MCF 10A (cell line): ENCODE results near the gene FLAD1. TPM values are rescaled to one million over a fixed set of nuclear protein-coding genes. Genes with fewer than 3 reads are reported as not detected.

Source experiments
- BruUV-seq: library from RNA; stranded (reverse); fragments of 400-500 nt; replicated peaks from 2 replicates; lab custom pipeline; 2021; lab: Mats Ljungman, UMichigan
- CTCF ChIA-PET: fragments of 300-600 bp; sonication (Branson Sonifier 250); formaldehyde crosslinking; extraction: SDS; loops from one replicate; lab custom pipeline; 2021; ENCODE audit warnings: antibody characterized with exemption, inconsistent platforms; lab: Yijun Ruan, JAX
- POLR2A ChIA-PET: fragments of 300-600, 350-650 bp; sonication (Branson Sonifier 250); formaldehyde crosslinking; extraction: SDS; loops from one replicate; lab custom pipeline; 2020; ENCODE audit warnings: antibody characterized with exemption, inconsistent platforms; lab: Yijun Ruan, JAX
- DNase-seq: peaks from one replicate; pipeline ENCODE4 v3.0.0-alpha.2; 2018; ENCODE audit not compliant: unreplicated experiment
- H3K27ac Mint-ChIP-seq: one replicate; pipeline ENCODE4 v1.8.0; 2022; ENCODE audit warnings: mild to moderate bottlenecking, low read depth, mixed read lengths; ENCODE audit not compliant: unreplicated experiment
- H3K27me3 Mint-ChIP-seq: one replicate; pipeline ENCODE4 v1.8.0; 2022; ENCODE audit warnings: mixed read lengths; ENCODE audit not compliant: insufficient read depth, unreplicated experiment
- H3K36me3 Mint-ChIP-seq: one replicate; pipeline ENCODE4 v1.8.0; 2022; ENCODE audit warnings: mild to moderate bottlenecking, moderate library complexity, mixed read lengths; ENCODE audit not compliant: insufficient read depth, unreplicated experiment
- H3K4me1 Mint-ChIP-seq: one replicate; pipeline ENCODE4 v1.8.0; 2022; ENCODE audit warnings: mixed read lengths; ENCODE audit not compliant: insufficient read depth, unreplicated experiment
- H3K4me3 Mint-ChIP-seq: one replicate; pipeline ENCODE4 v1.8.0; 2022; ENCODE audit warnings: mild to moderate bottlenecking, moderate library complexity, mixed read lengths; ENCODE audit not compliant: unreplicated experiment
- H3K9me3 Mint-ChIP-seq: one replicate; pipeline ENCODE4 v1.8.0; 2022; ENCODE audit warnings: mixed read lengths; ENCODE audit not compliant: unreplicated experiment
- intact Hi-C: fragments of 100-400 bp; cut with micrococcal nuclease; formaldehyde crosslinking; loops from 2 replicates; pipeline ENCODE4 v1.14.1; 2022
- total RNA-seq: library from RNA; stranded (reverse); gene quantifications from 2 replicates; pipeline ENCODE4 v1.2.3, GENCODE V29; 2022
- TF ChIP-seq, protein P1 (sequence below): fragments of 200-600 bp; IDR thresholded peaks from one replicate; pipeline ENCODE4 v1.8.0; 2022; ENCODE audit warnings: antibody characterized with exemption, mild to moderate bottlenecking; ENCODE audit not compliant: unreplicated experiment

The FLAD1 gene
- total RNA-seq, 1 experiment from 2014 or later, result 91.1 TPM

DNA sequence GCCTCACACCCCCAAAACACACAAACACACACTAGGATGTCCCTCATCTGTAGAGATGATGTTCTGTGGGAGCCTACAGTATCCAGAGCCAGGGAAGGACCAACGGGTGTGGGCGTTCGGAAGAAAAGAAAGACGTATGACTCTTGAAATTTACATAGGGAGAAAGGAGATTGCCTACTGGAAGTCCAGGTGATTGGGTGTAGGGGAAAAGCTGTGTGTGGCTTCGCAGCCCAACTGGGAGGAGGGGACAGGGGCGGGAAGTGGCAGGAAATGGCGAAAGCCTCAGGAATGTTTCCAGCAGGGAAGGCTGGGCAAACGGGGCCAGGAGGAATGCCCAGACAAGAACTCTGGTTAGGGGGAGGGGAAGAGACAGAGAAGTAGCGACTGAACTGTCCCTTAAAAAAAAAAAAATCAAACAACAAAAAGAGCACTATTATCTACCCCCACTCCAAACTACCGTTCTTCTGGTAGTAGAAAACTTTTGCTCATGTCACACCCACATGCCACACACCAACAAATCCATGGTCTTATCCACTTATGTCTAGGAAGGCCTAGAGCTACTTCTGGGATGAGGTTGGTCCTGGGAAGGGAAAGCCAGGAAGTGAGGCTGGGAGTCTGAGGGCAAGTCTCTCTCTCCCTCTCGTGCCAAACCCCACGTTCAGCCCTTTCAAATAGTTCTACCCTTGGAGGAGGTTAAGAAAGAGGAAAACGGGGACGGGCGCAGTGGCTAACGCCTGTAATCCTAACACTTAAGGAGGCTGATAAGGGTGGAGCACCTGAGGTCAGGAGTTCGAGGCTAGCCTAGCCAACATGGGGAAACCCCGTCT lies 10.4 kb upstream of the FLAD1 start:
- TSS peak; percentile 56 for BruUV-seq
- TF ChIP-seq, protein P1, sequence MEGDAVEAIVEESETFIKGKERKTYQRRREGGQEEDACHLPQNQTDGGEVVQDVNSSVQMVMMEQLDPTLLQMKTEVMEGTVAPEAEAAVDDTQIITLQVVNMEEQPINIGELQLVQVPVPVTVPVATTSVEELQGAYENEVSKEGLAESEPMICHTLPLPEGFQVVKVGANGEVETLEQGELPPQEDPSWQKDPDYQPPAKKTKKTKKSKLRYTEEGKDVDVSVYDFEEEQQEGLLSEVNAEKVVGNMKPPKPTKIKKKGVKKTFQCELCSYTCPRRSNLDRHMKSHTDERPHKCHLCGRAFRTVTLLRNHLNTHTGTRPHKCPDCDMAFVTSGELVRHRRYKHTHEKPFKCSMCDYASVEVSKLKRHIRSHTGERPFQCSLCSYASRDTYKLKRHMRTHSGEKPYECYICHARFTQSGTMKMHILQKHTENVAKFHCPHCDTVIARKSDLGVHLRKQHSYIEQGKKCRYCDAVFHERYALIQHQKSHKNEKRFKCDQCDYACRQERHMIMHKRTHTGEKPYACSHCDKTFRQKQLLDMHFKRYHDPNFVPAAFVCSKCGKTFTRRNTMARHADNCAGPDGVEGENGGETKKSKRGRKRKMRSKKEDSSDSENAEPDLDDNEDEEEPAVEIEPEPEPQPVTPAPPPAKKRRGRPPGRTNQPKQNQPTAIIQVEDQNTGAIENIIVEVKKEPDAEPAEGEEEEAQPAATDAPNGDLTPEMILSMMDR, result no peak
- H3K36me3 Mint-ChIP-seq, result peaks cover 38% of the 10 kb centered on the region

DNA sequence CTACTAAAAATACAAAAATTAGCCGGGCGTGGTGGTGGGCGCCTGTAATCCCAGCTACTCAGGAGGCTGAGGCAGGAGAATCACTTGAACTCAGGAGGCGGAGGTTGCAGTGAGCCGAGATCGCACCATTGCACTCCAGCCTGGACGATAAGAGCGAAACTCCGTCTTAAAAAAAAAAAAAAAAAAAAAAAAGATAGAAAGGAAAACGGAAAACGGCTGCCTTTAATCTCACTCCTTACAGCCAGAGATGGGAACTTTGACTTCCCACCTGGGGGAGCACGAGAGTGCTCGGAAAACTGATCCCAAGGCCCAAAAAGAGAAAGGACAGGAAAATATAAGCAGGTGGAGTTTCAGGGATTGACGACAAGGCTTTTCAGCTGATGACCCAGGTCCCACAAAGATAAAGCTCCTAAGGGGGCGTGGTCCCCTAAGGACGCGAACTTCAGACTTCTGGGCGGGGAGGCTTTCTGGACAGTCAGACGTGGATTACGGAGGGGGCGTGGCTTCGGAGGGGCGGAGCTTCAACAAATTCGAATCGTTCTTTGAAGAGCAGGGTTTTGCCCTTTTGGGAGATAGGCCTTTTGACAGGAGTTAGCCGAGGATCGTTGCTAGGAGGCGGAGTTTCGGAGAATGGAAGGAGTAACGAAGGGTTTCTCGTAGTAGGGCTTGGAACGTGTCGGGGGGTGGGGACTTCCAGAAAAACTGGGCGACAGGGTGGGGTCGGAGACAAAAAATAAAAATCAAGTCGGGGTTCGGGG lies 9.6 kb upstream of the FLAD1 start:
- Mint-ChIP-seq H3K4me3 (no peak overlapping the region), H3K27me3 (no peaks in the 10 kb centered on the region), H3K4me1 (peaks cover 33% of the 10 kb centered on the region), H3K9me3 (no peaks in the 10 kb centered on the region), H3K27ac (no peak overlapping the region), H3K36me3 (peaks cover 34% of the 10 kb centered on the region)
- TF ChIP-seq, protein P1, result peak; percentile 27
- ChIA-PET POLR2A (interaction anchor here (0.6 to 41.1 kb wide), 35 partner anchors 3 to 1500 kb away, joined by 3 to 1917 read pairs (median 6); partner anchors contain the start of genes ADAM15, CKS1B, EFNA1 and EFNA3), CTCF (interaction anchor here (0.6 to 6.7 kb wide), 17 partner anchors 8 to 493 kb away, joined by 3 to 64 read pairs (median 5); partner anchors contain the start of genes FLAD1, LENEP, PBXIP1 and PYGO2)
- peak; percentile 100 for DNase-seq
- intact Hi-C loops, result loop anchor here (1.0 to 5.0 kb wide), 4 partner anchors 29 to 199 kb away; partner anchors contain the start of genes ADAM15, KRTCAP2, TRIM46 and ZBTB7B
- BruUV-seq, result no TSS peak

More for the DNA sequence above, 10.4 kb upstream of the FLAD1 start:
- peaks cover 37% of the 10 kb centered on the region for H3K4me1 Mint-ChIP-seq
- peak; percentile 100 for DNase-seq
- no peak overlapping the region for H3K4me3 Mint-ChIP-seq
- H3K27me3 Mint-ChIP-seq, result no peaks in the 10 kb centered on the region
- ChIA-PET POLR2A (interaction anchor here (0.7 to 41.1 kb wide), 33 partner anchors 2 to 1149 kb away, joined by 3 to 1917 read pairs (median 7); partner anchors contain the start of genes ADAM15, CKS1B, EFNA1 and EFNA3), CTCF (interaction anchor here (0.5 to 6.7 kb wide), 23 partner anchors 10 to 776 kb away, joined by 3 to 64 read pairs (median 4); partner anchors contain the start of genes FLAD1, LENEP, PYGO2 and ZBTB7B)
- intact Hi-C loops, result loop anchor here (1.0 to 5.0 kb wide), 4 partner anchors 10 to 200 kb away; partner anchors contain the start of genes ADAM15, KRTCAP2 and TRIM46
- H3K9me3 Mint-ChIP-seq, result no peaks in the 10 kb centered on the region
- no peak overlapping the region for H3K27ac Mint-ChIP-seq

DNA sequence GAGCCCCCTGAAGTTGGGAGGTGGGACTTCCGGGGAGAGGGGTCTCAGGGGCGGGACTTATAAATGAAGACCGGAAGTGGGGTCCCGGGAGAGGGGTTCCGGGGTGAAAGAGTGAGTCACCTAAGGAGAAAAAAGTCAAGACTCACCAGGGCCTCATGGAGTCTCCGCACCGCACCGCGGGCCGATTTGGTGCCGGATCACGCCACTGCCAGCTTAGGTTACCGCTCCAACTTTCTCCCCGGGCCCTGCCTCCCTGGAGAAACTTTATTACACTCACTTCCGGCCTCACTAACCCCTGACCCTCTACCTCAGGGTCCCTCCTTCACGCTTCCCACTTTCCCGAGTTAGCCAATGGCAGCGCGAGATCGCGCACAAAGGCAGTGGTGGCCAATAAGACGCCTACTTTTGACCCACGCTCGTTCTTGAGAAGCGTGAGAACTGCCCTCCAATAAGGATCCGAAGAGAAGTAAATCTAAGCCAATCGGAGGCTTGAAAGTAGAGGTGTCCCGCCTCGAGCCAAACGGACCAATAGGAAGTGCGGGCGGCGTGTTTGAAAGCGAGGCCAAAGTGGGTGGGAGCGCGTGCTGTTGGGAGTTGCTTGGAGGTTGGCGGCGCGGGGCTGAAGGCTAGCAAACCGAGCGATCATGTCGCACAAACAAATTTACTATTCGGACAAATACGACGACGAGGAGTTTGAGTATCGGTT lies 8.9 kb upstream of the FLAD1 start, which contains the start of gene CKS1B:
Gene CKS1B (plus strand): TSS at position 580 of the 706 bp plus-strand sequence. CDS start 65 bp downstream, at position 645.
- Mint-ChIP-seq H3K4me3 (no peak within 1 kb of the TSS), H3K9me3 (no peaks in the 10 kb centered on the region), H3K36me3 (peaks cover 33% of the 10 kb centered on the region), H3K4me1 (peaks cover 32% of the 10 kb centered on the region), H3K27ac (no peak within 1 kb of the TSS), H3K27me3 (no peaks in the 10 kb centered on the region)
- peak; percentile 100 for DNase-seq
- ChIA-PET CTCF (interaction anchor here (0.8 to 6.7 kb wide), 13 partner anchors 8 to 493 kb away, joined by 3 to 64 read pairs (median 5); partner anchors contain the start of genes FLAD1, LENEP, PBXIP1 and PYGO2), POLR2A (interaction anchor here (0.6 to 41.1 kb wide), 32 partner anchors 3 to 1438 kb away, joined by 3 to 1917 read pairs (median 6); partner anchors contain the start of genes ADAM15, CKS1B, EFNA1 and EFNA3)
- intact Hi-C loops, result loop anchor here (1.0 to 5.0 kb wide), 2 partner anchors 28 to 198 kb away; partner anchors contain the start of genes KRTCAP2, TRIM46 and ZBTB7B
- TF ChIP-seq, protein P1, result no peak
- BruUV-seq, result no TSS peak
